ENCODE results near the gene GNAO1. TPM values are rescaled to one million over a fixed set of nuclear protein-coding genes. Genes with fewer than 3 reads are reported as not detected.

Gene GNAO1
- polyA plus RNA-seq, 1 donor from 2014 or later, result 31.5 TPM

DNA sequence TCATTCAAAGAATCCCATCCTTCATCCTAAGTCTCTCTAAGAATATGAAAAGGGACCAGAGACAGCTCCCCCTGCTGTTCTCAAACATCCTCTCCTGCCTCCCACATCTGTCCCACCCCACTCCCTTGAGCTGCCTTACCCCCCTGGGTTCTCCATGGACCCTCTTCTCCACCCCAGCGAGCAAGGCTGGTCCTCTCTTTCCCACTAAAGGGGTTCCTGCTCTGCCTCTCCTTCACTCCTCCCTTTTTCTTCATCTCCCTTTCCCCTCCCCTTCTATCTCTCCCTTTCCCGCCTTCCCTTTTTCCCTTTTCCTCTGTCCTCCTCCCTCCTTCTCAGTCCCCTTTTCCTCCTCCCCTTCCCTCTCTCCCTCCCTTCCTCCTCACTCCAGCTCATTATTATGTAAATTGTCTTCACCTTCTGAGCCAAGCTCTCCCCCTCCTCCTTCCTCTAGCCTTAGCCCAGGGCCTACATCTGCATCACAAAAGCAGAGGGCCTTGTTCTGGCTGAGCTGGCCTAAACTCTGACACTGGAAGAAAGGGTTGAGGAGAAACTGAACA, 90.0 kb downstream of the GNAO1 start:
- no peak overlapping the region for H3K4me2 ChIP-seq (ENCODE audit: low read length)

GRCh38 chr16:56282451-56282850, 91.2 kb downstream of the GNAO1 start:
- no peak for TF ChIP-seq MXI1 (conservative IDR thresholded peaks at IDR 0.05; ENCODE audit: poor library complexity, severe bottlenecking)
- no peak for TF ChIP-seq RAD21 (conservative IDR thresholded peaks at IDR 0.05)
- TF ChIP-seq, protein P1, sequence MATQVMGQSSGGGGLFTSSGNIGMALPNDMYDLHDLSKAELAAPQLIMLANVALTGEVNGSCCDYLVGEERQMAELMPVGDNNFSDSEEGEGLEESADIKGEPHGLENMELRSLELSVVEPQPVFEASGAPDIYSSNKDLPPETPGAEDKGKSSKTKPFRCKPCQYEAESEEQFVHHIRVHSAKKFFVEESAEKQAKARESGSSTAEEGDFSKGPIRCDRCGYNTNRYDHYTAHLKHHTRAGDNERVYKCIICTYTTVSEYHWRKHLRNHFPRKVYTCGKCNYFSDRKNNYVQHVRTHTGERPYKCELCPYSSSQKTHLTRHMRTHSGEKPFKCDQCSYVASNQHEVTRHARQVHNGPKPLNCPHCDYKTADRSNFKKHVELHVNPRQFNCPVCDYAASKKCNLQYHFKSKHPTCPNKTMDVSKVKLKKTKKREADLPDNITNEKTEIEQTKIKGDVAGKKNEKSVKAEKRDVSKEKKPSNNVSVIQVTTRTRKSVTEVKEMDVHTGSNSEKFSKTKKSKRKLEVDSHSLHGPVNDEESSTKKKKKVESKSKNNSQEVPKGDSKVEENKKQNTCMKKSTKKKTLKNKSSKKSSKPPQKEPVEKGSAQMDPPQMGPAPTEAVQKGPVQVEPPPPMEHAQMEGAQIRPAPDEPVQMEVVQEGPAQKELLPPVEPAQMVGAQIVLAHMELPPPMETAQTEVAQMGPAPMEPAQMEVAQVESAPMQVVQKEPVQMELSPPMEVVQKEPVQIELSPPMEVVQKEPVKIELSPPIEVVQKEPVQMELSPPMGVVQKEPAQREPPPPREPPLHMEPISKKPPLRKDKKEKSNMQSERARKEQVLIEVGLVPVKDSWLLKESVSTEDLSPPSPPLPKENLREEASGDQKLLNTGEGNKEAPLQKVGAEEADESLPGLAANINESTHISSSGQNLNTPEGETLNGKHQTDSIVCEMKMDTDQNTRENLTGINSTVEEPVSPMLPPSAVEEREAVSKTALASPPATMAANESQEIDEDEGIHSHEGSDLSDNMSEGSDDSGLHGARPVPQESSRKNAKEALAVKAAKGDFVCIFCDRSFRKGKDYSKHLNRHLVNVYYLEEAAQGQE (IDR thresholded peaks at IDR 0.05; ENCODE audit: borderline replicate concordance), result no peak
- no peak for TF ChIP-seq TAF1 (IDR thresholded peaks at IDR 0.05; ENCODE audit: low read depth)
- no peak for TF ChIP-seq EZH2 (IDR thresholded peaks at IDR 0.05; ENCODE audit: borderline replicate concordance, insufficient read depth, low read length, poor library complexity, severe bottlenecking)
- Histone ChIP-seq H3F3A (ENCODE audit: insufficient read depth, low read length, poor library complexity, severe bottlenecking) (no peaks in the 10 kb centered on the region), H3K4me2 (ENCODE audit: low read length) (no peak overlapping the region), H3K9me3 (ENCODE audit: low read length) (no peaks in the 10 kb centered on the region), H2AFZ (ENCODE audit: low read depth, low read length) (no peak overlapping the region), H3K9ac (ENCODE audit: low read length) (no peak overlapping the region), H3K27ac (ENCODE audit: low read length) (peak overlapping the region; percentile 74), H3K9me2 (ENCODE audit: insufficient read depth, low read length) (no peaks in the 10 kb centered on the region), H3K4me3 (ENCODE audit: low read length) (no peak overlapping the region), H3K36me3 (ENCODE audit: insufficient read depth, low read length) (no peaks in the 10 kb centered on the region), H3K27me3 (ENCODE audit: insufficient read depth, low read depth, low read length) (no peaks in the 10 kb centered on the region), H4K20me1 (ENCODE audit: insufficient read depth) (no peaks in the 10 kb centered on the region), H3K79me2 (replicated peaks; ENCODE audit: insufficient read depth, low read length) (no peaks in the 10 kb centered on the region)

More for the DNA sequence above, 90.0 kb downstream of the GNAO1 start:
- Histone ChIP-seq H2AFZ (ENCODE audit: low read depth, low read length) (no peak overlapping the region), H3K79me2 (replicated peaks; ENCODE audit: insufficient read depth, low read length) (no peaks in the 10 kb centered on the region), H3K4me3 (ENCODE audit: low read length) (peak overlapping the region; percentile 9), H4K20me1 (ENCODE audit: insufficient read depth) (no peaks in the 10 kb centered on the region), H3F3A (ENCODE audit: insufficient read depth, low read length, poor library complexity, severe bottlenecking) (peaks cover 7% of the 10 kb centered on the region), H3K9ac (ENCODE audit: low read length) (peak overlapping the region; percentile 32), H3K9me3 (ENCODE audit: low read length) (no peaks in the 10 kb centered on the region), H3K36me3 (ENCODE audit: insufficient read depth, low read length) (no peaks in the 10 kb centered on the region), H3K9me2 (ENCODE audit: insufficient read depth, low read length) (no peaks in the 10 kb centered on the region), H3K27me3 (ENCODE audit: insufficient read depth, low read depth, low read length) (no peaks in the 10 kb centered on the region), H3K27ac (ENCODE audit: low read length) (peak overlapping the region; percentile 74)
- TF ChIP-seq, protein P2, sequence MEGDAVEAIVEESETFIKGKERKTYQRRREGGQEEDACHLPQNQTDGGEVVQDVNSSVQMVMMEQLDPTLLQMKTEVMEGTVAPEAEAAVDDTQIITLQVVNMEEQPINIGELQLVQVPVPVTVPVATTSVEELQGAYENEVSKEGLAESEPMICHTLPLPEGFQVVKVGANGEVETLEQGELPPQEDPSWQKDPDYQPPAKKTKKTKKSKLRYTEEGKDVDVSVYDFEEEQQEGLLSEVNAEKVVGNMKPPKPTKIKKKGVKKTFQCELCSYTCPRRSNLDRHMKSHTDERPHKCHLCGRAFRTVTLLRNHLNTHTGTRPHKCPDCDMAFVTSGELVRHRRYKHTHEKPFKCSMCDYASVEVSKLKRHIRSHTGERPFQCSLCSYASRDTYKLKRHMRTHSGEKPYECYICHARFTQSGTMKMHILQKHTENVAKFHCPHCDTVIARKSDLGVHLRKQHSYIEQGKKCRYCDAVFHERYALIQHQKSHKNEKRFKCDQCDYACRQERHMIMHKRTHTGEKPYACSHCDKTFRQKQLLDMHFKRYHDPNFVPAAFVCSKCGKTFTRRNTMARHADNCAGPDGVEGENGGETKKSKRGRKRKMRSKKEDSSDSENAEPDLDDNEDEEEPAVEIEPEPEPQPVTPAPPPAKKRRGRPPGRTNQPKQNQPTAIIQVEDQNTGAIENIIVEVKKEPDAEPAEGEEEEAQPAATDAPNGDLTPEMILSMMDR (IDR thresholded peaks at IDR 0.05; ENCODE audit: poor library complexity, severe bottlenecking), result peak; percentile 45
- no peak for TF ChIP-seq TAF1 (IDR thresholded peaks at IDR 0.05; ENCODE audit: low read depth)
- TF ChIP-seq SMC3 (conservative IDR thresholded peaks at IDR 0.05; ENCODE audit: poor library complexity), result peak; percentile 39

GRCh38 chr16:56284521-56284920, 93.2 kb downstream of the GNAO1 start:
- Histone ChIP-seq H3K27ac (ENCODE audit: low read length) (no peak overlapping the region), H3K79me2 (replicated peaks; ENCODE audit: insufficient read depth, low read length) (no peaks in the 10 kb centered on the region), H2AFZ (ENCODE audit: low read depth, low read length) (no peak overlapping the region), H4K20me1 (ENCODE audit: insufficient read depth) (no peaks in the 10 kb centered on the region), H3F3A (ENCODE audit: insufficient read depth, low read length, poor library complexity, severe bottlenecking) (no peaks in the 10 kb centered on the region), H3K4me2 (ENCODE audit: low read length) (no peak overlapping the region), H3K9me2 (ENCODE audit: insufficient read depth, low read length) (no peaks in the 10 kb centered on the region), H3K9me3 (ENCODE audit: low read length) (no peaks in the 10 kb centered on the region), H3K27me3 (ENCODE audit: insufficient read depth, low read depth, low read length) (no peaks in the 10 kb centered on the region), H3K36me3 (ENCODE audit: insufficient read depth, low read length) (no peaks in the 10 kb centered on the region), H3K4me3 (ENCODE audit: low read length) (no peak overlapping the region), H3K9ac (ENCODE audit: low read length) (no peak overlapping the region)
- TF ChIP-seq MXI1 (conservative IDR thresholded peaks at IDR 0.05; ENCODE audit: poor library complexity, severe bottlenecking) (no peak), TAF1 (IDR thresholded peaks at IDR 0.05; ENCODE audit: low read depth) (no peak), EP300 (conservative IDR thresholded peaks at IDR 0.05; ENCODE audit: poor library complexity, severe bottlenecking) (no peak), RAD21 (conservative IDR thresholded peaks at IDR 0.05) (no peak), SMC3 (conservative IDR thresholded peaks at IDR 0.05; ENCODE audit: poor library complexity) (no peak), EZH2 (IDR thresholded peaks at IDR 0.05; ENCODE audit: borderline replicate concordance, insufficient read depth, low read length, poor library complexity, severe bottlenecking) (no peak), POLR2AphosphoS5 (IDR thresholded peaks at IDR 0.05) (no peak)
- TF ChIP-seq, protein P2 (IDR thresholded peaks at IDR 0.05; ENCODE audit: poor library complexity, severe bottlenecking), result no peak
- TF ChIP-seq, protein P1 (IDR thresholded peaks at IDR 0.05; ENCODE audit: borderline replicate concordance), result no peak
